ENCODE data around the gene SRPK3.

The SRPK3 gene

DNA sequence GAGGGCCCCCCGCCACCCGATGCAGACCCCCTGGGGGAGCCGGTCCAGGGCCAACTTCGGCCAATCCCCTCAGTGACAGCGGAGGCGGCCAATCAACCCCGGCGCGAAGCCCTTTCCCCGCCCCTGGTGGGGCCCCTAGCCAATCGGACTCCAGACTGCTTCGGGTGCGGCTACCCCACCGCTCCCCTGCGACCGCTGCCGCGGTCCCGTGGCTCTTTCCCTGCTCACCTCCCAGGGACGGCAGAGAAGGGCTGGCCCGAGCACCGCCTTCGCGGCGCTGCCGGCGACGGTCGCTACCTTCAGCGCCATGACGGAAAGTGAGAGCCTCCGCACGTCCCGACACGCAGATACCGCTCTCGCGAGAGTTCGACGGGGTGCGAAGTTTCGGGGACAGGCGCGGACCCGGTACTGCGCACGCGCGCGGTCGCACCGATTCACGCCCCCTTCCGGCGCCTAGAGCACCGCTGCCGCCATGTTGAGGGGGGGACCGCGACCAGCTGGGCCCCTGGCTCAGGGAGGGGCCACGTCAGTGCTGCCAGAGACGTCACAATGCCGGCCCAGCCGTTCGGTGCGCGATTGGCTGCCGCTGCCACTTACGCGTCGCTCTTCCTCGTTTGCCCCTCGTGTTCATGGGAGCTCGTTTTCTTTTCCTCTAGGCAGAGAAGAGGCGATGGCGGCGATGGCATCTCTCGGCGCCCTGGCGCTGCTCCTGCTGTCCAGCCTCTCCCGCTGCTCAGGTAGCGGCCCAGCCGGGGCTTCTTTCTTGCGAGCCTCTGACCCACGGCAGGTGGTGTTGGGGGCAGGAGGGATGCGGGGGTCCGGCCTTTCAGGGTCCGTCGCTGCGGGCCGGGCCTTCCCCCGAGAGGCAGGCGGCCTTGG lies 13.4 kb downstream of the SRPK3 start, which contains the start of the genes IDH3G and SSR4:
TSS of gene IDH3G (minus strand) at position 358 of the 879 bp plus-strand sequence. CDS start at position 309, 49 bp downstream.
TSS of gene SSR4 (plus strand) at position 651 of the 879 bp plus-strand sequence. CDS start at position 671, 20 bp downstream.
- peak within 1 kb of the TSS; percentile 75 to 76 for H3K4me3 ChIP-seq (ENCODE audit: low read depth in 1 of 2, low read length in 2 of 2)
- no peaks in the 10 kb centered on the region for H3K27me3 ChIP-seq (ENCODE audit: low read depth, low read length)
- H3K4me1 ChIP-seq (ENCODE audit: control insufficient read depth in 1 of 2, insufficient read depth in 2 of 2, low read length in 2 of 2) = peaks cover 0 to 26% of the 10 kb centered on the region in 2 donors
- peak within 1 kb of the TSS; percentile 84 for H3K27ac ChIP-seq (ENCODE audit: low read length)
- no peaks in the 10 kb centered on the region for H3K9me3 ChIP-seq (ENCODE audit: control insufficient read depth in 1 of 2, low read length in 2 of 2)
- peaks cover 0 to 13% of the 10 kb centered on the region in 2 donors for H3K36me3 ChIP-seq (ENCODE audit: control insufficient read depth in 1 of 2, insufficient read depth in 2 of 2, low read length in 2 of 2)

DNA sequence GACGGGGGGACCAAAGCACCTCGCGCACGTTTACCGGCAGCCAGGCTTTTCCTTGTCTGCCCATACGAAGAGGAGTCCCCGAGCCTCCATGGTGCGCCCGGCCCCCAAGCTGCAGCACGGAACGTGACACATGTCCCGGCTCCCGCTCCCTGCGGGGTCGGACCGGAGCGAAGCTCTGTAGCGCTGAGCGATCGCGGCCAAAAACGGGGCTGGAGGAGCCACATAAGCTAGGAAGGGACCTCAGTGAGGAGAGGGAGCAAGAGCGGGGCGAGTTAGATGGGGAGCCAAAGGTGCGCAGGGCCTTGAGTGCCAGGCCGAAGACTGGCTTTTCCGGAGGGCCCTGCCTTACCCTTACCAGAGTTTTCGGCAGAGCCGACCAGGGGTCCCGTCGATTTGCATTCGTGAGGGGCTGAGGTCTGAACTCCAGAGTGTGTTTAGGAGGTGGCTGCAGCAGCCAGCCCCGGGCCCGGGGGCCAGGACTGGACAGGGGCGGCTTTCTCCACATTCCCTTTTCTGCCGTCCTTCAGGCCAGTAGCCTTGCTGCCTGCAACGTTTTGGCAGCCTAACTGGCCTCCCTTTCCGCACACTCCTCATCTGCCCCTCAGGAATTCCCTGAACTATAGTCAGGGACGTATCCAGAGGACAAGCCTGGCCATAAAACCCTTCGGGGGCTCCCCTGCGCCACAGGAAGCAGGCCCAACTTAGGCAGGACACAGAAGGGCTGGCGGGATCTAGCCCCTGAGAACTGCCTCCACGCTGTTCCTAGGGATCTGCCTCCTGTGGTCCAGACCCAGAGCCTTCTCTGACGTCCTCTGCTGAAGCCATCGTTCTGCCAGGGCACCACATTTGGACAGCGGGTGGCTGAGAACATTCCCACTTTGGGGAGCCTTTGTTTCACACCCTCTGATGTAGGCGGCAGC lies 14.3 kb downstream of the SRPK3 start:
- Histone ChIP-seq H3K27me3 (ENCODE audit: low read depth, low read length) (no peaks in the 10 kb centered on the region), H3K27ac (ENCODE audit: low read length) (peak overlapping the region; percentile 56), H3K4me1 (ENCODE audit: control insufficient read depth in 1 of 2, insufficient read depth in 2 of 2, low read length in 2 of 2) (peaks cover 0 to 26% of the 10 kb centered on the region in 2 donors), H3K9me3 (ENCODE audit: control insufficient read depth in 1 of 2, low read length in 2 of 2) (no peaks in the 10 kb centered on the region), H3K4me3 (ENCODE audit: low read depth in 1 of 2, low read length in 2 of 2) (peak overlapping the region; percentile 75 to 76), H3K36me3 (ENCODE audit: control insufficient read depth in 1 of 2, insufficient read depth in 2 of 2, low read length in 2 of 2) (peaks cover 0 to 9% of the 10 kb centered on the region in 2 donors)

DNA sequence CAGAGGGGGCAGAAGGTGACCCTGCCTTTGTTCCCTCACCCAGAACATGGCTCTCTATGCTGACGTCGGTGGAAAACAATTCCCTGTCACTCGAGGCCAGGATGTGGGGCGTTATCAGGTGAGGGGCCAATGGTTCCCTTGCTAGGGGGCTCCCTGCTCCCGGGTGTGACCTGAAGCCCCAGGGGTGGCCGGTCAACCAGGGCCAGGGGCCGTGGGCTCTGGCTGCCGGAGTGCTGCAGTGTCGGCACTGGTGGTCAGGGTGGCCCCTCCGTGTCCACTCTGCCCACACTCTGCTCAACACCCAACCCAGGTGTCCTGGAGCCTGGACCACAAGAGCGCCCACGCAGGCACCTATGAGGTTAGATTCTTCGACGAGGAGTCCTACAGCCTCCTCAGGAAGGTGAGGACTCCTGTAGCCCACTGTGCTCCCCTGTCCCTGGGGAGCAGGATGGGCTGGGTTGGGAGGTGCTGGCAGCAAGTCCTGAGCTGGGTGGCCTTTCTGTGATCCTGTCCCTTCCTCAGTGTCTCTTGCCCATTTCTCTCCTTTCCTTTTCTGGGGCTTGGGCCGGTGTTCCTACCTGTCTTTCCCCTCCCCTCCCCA lies 16.7 kb downstream of the SRPK3 start:
- Histone ChIP-seq H3K27ac (ENCODE audit: low read length) (no peak overlapping the region), H3K4me3 (ENCODE audit: low read depth in 1 of 2, low read length in 2 of 2) (no peak overlapping the region), H3K36me3 (ENCODE audit: control insufficient read depth in 1 of 2, insufficient read depth in 2 of 2, low read length in 2 of 2) (peaks cover 0 to 9% of the 10 kb centered on the region in 2 donors), H3K4me1 (ENCODE audit: control insufficient read depth in 1 of 2, insufficient read depth in 2 of 2, low read length in 2 of 2) (peaks cover 0 to 19% of the 10 kb centered on the region in 2 donors), H3K9me3 (ENCODE audit: control insufficient read depth in 1 of 2, low read length in 2 of 2) (no peaks in the 10 kb centered on the region), H3K27me3 (ENCODE audit: low read depth, low read length) (no peaks in the 10 kb centered on the region)

DNA sequence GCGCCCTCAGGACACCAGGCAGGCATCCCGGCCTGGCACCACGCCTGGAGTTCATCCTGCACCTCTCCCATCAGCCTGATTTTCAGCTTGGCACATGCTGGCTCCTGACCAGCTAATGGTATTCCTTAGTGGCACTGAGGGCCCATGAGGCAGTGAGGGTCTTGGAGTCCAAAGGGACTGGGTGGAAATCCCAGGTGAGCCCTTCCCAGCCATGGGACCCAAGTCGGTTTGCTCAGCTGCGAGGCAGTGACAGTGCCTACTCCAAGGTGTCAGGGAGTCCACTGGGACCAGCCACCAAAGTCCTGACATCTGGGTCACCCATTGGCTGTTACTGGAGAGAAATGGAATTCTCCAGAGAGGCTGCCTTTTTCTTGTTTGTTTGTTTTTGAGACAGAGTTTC lies 18.5 kb downstream of the SRPK3 start:
- Histone ChIP-seq H3K27ac (ENCODE audit: low read length) (no peak overlapping the region), H3K4me1 (ENCODE audit: control insufficient read depth in 1 of 2, insufficient read depth in 2 of 2, low read length in 2 of 2) (peaks cover 0 to 10% of the 10 kb centered on the region in 2 donors), H3K27me3 (ENCODE audit: low read depth, low read length) (no peaks in the 10 kb centered on the region), H3K9me3 (ENCODE audit: control insufficient read depth in 1 of 2, low read length in 2 of 2) (no peaks in the 10 kb centered on the region), H3K36me3 (ENCODE audit: control insufficient read depth in 1 of 2, insufficient read depth in 2 of 2, low read length in 2 of 2) (peaks cover 0 to 9% of the 10 kb centered on the region in 2 donors), H3K4me3 (ENCODE audit: low read depth in 1 of 2, low read length in 2 of 2) (no peak overlapping the region)

DNA sequence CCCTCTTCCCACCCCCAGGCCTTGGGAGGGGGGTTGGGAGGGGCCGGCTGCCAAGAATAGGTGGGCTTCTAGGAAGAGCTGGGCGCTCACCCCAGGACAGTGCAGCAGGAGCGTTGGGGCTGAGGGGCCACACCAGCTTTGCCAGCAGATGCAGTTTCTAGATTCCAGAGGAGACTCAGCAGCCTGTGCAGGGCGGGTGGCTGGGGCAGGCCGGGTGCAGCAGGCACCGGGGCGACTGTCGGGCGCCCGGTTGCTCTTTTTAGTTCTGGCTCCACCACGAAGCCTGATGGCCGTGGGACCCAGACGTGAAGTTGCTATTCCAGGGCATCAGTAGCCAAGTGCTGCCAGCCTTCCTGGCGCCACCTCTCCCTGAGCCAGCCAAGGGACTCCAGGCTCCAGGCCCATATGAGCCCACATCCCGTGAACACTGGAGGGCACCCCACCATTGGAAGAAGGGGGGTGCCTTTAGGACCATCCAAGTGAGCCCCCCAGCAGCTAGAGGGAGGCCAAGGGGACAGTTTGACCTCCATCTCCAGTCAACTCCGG lies 19.4 kb downstream of the SRPK3 start:
- Histone ChIP-seq H3K27me3 (ENCODE audit: low read depth, low read length) (no peaks in the 10 kb centered on the region), H3K4me3 (ENCODE audit: low read depth in 1 of 2, low read length in 2 of 2) (no peak overlapping the region), H3K27ac (ENCODE audit: low read length) (no peak overlapping the region), H3K9me3 (ENCODE audit: control insufficient read depth in 1 of 2, low read length in 2 of 2) (no peaks in the 10 kb centered on the region), H3K36me3 (ENCODE audit: control insufficient read depth in 1 of 2, insufficient read depth in 2 of 2, low read length in 2 of 2) (peaks cover 0 to 9% of the 10 kb centered on the region in 2 donors), H3K4me1 (ENCODE audit: control insufficient read depth in 1 of 2, insufficient read depth in 2 of 2, low read length in 2 of 2) (peaks cover 0 to 9% of the 10 kb centered on the region in 2 donors)

DNA sequence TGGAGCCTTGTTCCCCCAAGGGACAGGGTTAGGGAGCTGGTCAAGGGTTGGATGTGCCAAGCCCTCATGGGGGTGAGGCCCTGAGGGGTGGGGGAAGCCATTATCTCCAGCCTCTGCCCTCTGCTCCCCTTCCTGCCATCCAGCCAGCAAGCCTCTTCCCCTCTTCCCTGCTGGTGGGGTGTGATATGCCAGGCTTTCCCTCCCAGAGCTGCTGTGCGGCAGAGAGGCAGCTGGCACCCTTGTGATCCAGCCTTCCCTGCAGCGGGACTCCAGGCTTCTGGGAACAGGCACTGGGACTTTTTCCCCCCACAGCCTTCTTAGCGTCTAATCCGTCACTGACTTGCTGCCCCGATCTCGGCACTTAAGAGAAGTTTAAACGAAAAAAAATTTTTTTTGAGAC lies 19.9 kb downstream of the SRPK3 start:
- H3K27me3 ChIP-seq (ENCODE audit: low read depth, low read length) = no peaks in the 10 kb centered on the region
- H3K4me3 ChIP-seq (ENCODE audit: low read depth in 1 of 2, low read length in 2 of 2) = no peak overlapping the region
- H3K27ac ChIP-seq (ENCODE audit: low read length) = no peak overlapping the region
- peaks cover 0 to 9% of the 10 kb centered on the region in 2 donors for H3K36me3 ChIP-seq (ENCODE audit: control insufficient read depth in 1 of 2, insufficient read depth in 2 of 2, low read length in 2 of 2)
- peaks cover 0 to 4% of the 10 kb centered on the region in 2 donors for H3K4me1 ChIP-seq (ENCODE audit: control insufficient read depth in 1 of 2, insufficient read depth in 2 of 2, low read length in 2 of 2)
- H3K9me3 ChIP-seq (ENCODE audit: control insufficient read depth in 1 of 2, low read length in 2 of 2) = no peaks in the 10 kb centered on the region

DNA sequence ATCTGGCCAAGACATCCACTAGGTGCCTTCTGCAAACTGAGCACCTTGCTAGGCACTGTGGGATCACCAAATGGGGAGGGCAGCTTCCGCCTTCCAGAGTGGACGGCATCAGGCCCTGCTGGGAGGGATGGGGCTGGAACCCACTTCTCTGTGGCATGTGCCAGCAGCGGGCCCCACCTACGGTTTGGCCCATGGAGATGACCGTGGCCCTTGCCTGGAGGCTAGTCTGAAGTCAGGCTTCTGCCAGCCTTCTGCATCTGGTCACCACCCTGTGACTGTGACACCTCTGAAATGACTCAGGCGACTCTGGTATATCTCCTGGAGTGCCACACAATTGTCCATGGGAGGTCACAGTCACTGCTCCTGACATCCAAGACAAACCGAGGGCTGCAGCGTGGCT lies 20.8 kb downstream of the SRPK3 start:
- H3K36me3 ChIP-seq (ENCODE audit: control insufficient read depth in 1 of 2, insufficient read depth in 2 of 2, low read length in 2 of 2) = peaks cover 0 to 9% of the 10 kb centered on the region in 2 donors

DNA sequence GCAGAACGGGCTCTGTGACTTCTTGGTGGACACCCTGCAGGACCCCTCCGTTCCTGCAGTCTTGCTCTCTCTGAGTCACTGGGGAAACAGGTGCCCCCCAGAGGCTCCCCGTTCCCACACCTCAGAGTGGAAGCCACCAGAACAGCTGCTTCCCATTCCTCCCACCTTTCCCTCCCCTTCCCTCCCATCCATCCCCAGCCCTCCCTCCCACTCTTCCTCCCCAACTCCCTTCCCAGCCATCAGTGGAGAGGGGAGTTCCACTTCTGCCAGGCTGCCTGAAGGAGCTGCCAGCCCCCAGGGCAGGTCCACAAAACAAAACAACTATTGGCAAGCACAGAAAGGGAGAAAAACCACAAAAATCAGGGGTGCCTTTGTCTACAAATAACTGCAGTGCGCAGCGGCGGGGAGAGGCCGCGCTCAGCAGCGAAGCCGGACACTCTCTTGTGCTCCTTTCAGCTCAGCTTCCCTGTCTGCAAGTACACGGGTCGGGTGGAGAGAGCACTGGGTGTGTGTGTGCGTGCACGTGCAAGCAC lies 21.7 kb downstream of the SRPK3 start:
- Histone ChIP-seq H3K36me3 (ENCODE audit: control insufficient read depth in 1 of 2, insufficient read depth in 2 of 2, low read length in 2 of 2) (peaks cover 0 to under 1% of the 10 kb centered on the region in 2 donors), H3K4me3 (ENCODE audit: low read depth in 1 of 2, low read length in 2 of 2) (no peak overlapping the region), H3K4me1 (ENCODE audit: control insufficient read depth in 1 of 2, insufficient read depth in 2 of 2, low read length in 2 of 2) (no peaks in the 10 kb centered on the region), H3K27ac (ENCODE audit: low read length) (no peak overlapping the region), H3K27me3 (ENCODE audit: low read depth, low read length) (no peaks in the 10 kb centered on the region), H3K9me3 (ENCODE audit: control insufficient read depth in 1 of 2, low read length in 2 of 2) (no peaks in the 10 kb centered on the region)

More for the DNA sequence above, 20.8 kb downstream of the SRPK3 start:
- Histone ChIP-seq H3K27me3 (ENCODE audit: low read depth, low read length) (no peaks in the 10 kb centered on the region), H3K9me3 (ENCODE audit: control insufficient read depth in 1 of 2, low read length in 2 of 2) (no peaks in the 10 kb centered on the region), H3K27ac (ENCODE audit: low read length) (no peak overlapping the region), H3K4me1 (ENCODE audit: control insufficient read depth in 1 of 2, insufficient read depth in 2 of 2, low read length in 2 of 2) (no peaks in the 10 kb centered on the region), H3K4me3 (ENCODE audit: low read depth in 1 of 2, low read length in 2 of 2) (no peak overlapping the region)

DNA sequence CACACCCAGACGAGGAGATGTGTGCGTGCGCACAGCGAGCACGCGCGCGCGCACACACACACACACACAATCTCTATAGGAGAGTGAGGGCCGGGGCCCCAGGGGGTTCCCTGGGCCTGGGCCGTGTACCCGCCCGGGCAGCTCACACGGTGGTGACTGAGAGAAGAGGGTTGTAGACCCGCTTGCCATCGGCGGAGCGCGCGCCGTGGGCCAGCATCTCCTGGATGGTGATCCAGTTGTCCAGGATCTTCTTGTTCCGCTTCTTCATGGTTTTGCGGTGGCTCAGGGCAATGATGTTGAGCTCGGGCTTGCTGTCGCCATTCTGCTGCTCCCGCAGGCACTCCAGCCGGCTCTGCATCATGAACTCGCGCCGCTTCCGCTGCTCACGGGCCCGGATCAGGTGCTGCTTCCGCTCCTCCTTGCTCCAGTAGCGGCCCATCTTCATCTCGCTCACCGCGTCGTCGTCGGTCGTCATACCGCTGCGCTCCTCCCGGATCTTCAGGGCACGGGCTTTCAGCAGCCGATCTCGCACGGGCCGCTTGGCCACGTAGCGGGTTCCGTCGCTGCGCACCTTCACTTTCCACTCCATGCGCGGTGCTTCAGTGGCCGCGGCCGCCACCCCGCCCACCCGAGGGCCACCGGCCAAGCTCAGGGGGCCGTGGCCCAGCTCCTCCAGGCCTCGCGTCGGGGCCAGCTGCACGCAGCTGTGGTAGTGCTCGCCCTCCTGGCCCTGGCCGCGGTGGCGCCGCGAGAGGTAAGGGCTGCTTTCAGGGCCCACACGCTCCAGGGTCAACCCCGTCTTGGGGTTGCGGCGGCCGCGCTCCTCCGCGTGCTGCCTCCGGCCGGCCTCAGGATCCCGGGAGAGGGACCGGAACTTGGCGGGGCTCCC lies 22.6 kb downstream of the SRPK3 start:
- Histone ChIP-seq H3K4me1 (ENCODE audit: control insufficient read depth in 1 of 2, insufficient read depth in 2 of 2, low read length in 2 of 2) (no peaks in the 10 kb centered on the region), H3K36me3 (ENCODE audit: control insufficient read depth in 1 of 2, insufficient read depth in 2 of 2, low read length in 2 of 2) (no peaks in the 10 kb centered on the region), H3K4me3 (ENCODE audit: low read depth in 1 of 2, low read length in 2 of 2) (no peak overlapping the region), H3K27me3 (ENCODE audit: low read depth, low read length) (no peaks in the 10 kb centered on the region), H3K27ac (ENCODE audit: low read length) (no peak overlapping the region), H3K9me3 (ENCODE audit: control insufficient read depth in 1 of 2, low read length in 2 of 2) (no peaks in the 10 kb centered on the region)

DNA sequence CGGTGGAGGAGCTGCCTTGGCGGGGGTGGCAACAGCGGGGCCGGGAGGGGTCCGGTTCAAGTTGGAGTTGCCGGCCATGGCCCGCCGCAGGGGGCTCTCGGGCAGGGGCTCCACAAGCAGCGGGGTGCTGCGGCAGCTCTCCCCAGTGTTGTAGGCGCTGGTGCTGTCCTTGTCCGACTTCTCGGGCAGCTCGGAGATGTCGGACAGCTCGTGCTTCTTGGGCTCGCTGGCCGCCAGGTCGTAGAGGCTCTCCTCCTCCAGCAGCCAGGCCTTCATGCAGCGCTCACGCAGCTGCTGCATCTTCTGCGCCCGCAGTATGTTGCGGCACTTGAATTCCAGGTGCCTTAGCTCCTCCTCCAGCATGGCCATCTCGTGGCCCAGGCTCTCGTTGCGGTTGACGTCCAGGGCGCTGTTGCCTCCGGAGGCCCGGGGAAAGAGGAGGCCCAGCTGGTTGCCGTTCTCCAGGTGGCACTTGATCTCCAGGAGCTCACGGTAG lies 23.3 kb downstream of the SRPK3 start:
- Histone ChIP-seq H3K9me3 (ENCODE audit: control insufficient read depth in 1 of 2, low read length in 2 of 2) (no peaks in the 10 kb centered on the region), H3K36me3 (ENCODE audit: control insufficient read depth in 1 of 2, insufficient read depth in 2 of 2, low read length in 2 of 2) (no peaks in the 10 kb centered on the region), H3K27ac (ENCODE audit: low read length) (no peak overlapping the region), H3K4me1 (ENCODE audit: control insufficient read depth in 1 of 2, insufficient read depth in 2 of 2, low read length in 2 of 2) (no peaks in the 10 kb centered on the region), H3K4me3 (ENCODE audit: low read depth in 1 of 2, low read length in 2 of 2) (no peak overlapping the region), H3K27me3 (ENCODE audit: low read depth, low read length) (no peaks in the 10 kb centered on the region)

Data from muscle layer of duodenum (tissue), 2 donors.